GM23338 (cell line): ENCODE results near the gene C10orf90. TPM values are rescaled to one million over a fixed set of nuclear protein-coding genes. Genes with fewer than 3 reads are reported as not detected.

Experiments
- ATAC-seq: fragments of 200-7000 bp; cut with Tn5 transposase; 3 replicates; pipeline ENCODE4 v1.9.1; 2020
- DNase-seq: peaks from one replicate; pipeline ENCODE4 v3.0.0-alpha.2; 2015; ENCODE audit warnings: low spot score
- H2AFZ ChIP-seq: fragments of 200-600 bp; sonication (generic); 2 replicates; pipeline ENCODE4 v1.8.0; 2016; ENCODE audit warnings: antibody characterized with exemption, mild to moderate bottlenecking, moderate library complexity
- H3F3A ChIP-seq: fragments of 200-600 bp; sonication (generic); replicated peaks from 2 replicates; pipeline ENCODE4 v1.8.0; 2017; ENCODE audit warnings: antibody characterized with exemption, mixed run types, low read depth
- H3K27ac ChIP-seq: fragments of 200-600 bp; sonication (generic); 2 replicates; pipeline ENCODE4 v1.6.1; 2016; ENCODE audit warnings: low read depth
- H3K27me3 ChIP-seq: fragments of 200-600 bp; sonication (generic); 2 replicates; pipeline ENCODE4 v1.8.0; 2016; ENCODE audit warnings: mild to moderate bottlenecking, mixed run types, moderate library complexity; ENCODE audit not compliant: insufficient read depth
- H3K36me3 ChIP-seq: fragments of 200-600 bp; sonication (generic); 2 replicates; pipeline ENCODE4 v1.8.0; 2016; ENCODE audit warnings: mild to moderate bottlenecking; ENCODE audit not compliant: insufficient read depth
- H3K4me1 ChIP-seq: fragments of 200-600 bp; sonication (generic); 2 replicates; pipeline ENCODE4 v1.8.0; 2016; ENCODE audit warnings: mild to moderate bottlenecking, moderate library complexity; ENCODE audit not compliant: insufficient read depth
- H3K4me2 ChIP-seq: fragments of 200-600 bp; sonication (generic); 2 replicates; pipeline ENCODE4 v1.7.1; 2017; ENCODE audit warnings: mixed run types
- H3K4me3 ChIP-seq: fragments of 200-600 bp; sonication (generic); 2 replicates; pipeline ENCODE4 v1.6.1; 2016; ENCODE audit warnings: mixed run types
- H3K79me2 ChIP-seq: fragments of 200-600 bp; sonication (generic); replicated peaks from 2 replicates; pipeline ENCODE4 v1.8.0; 2017; ENCODE audit warnings: mild to moderate bottlenecking; ENCODE audit not compliant: insufficient read depth
- H3K9me2 ChIP-seq: fragments of 200-600 bp; sonication (generic); 2 replicates; pipeline ENCODE4 v1.8.0; 2017; ENCODE audit not compliant: insufficient read depth
- H4K20me1 ChIP-seq: fragments of 200-600 bp; sonication (generic); replicated peaks from 2 replicates; pipeline ENCODE4 v1.8.0; 2017; ENCODE audit warnings: mild to moderate bottlenecking; ENCODE audit not compliant: insufficient read depth
- H3K27ac Mint-ChIP-seq: 2 replicates; pipeline ENCODE4 v1.8.0; 2020; ENCODE audit warnings: inconsistent platforms, mild to moderate bottlenecking, moderate library complexity, mixed read lengths
- H3K27me3 Mint-ChIP-seq: 3 replicates; pipeline ENCODE4 v1.8.0; 2022; ENCODE audit warnings: low read depth, mild to moderate bottlenecking, moderate library complexity, mixed read lengths, inconsistent platforms; ENCODE audit not compliant: insufficient read depth, poor library complexity
- H3K36me3 Mint-ChIP-seq: 3 replicates; pipeline ENCODE4 v1.8.0; 2021; ENCODE audit warnings: low read depth, mild to moderate bottlenecking, inconsistent platforms, moderate library complexity, mixed read lengths
- H3K4me1 Mint-ChIP-seq: 3 replicates; pipeline ENCODE4 v1.8.0; 2020; ENCODE audit warnings: mild to moderate bottlenecking, inconsistent platforms, mixed read lengths
- H3K4me3 Mint-ChIP-seq: 3 replicates; pipeline ENCODE4 v1.8.0; 2021; ENCODE audit warnings: moderate library complexity, mild to moderate bottlenecking, inconsistent platforms, mixed read lengths
- H3K9me3 Mint-ChIP-seq: 3 replicates; pipeline ENCODE4 v1.8.0; 2020; ENCODE audit warnings: moderate library complexity, mild to moderate bottlenecking, inconsistent platforms, mixed read lengths
- EZH2phosphoT487 ChIP-seq: fragments of 200-600 bp; sonication (generic); IDR thresholded peaks from one replicate; pipeline ENCODE4 v1.8.1; 2018; ENCODE audit warnings: antibody characterized with exemption; ENCODE audit not compliant: unreplicated experiment
- POLR2AphosphoS5 ChIP-seq: IDR thresholded peaks from 2 replicates; pipeline ENCODE4 v1.6.1; 2016; ENCODE audit warnings: antibody characterized with exemption, low read depth
- STAT1 ChIP-seq: IDR thresholded peaks from one replicate; pipeline ENCODE4 v1.6.1; 2016; ENCODE audit warnings: antibody characterized with exemption; ENCODE audit not compliant: unreplicated experiment
- ZNF331 ChIP-seq: fragments of 250-450 bp; sonication (Bioruptor Pico); IDR thresholded peaks from 2 replicates; pipeline ENCODE4 v1.5.0; 2020; ENCODE audit warnings: low read depth, mild to moderate bottlenecking, moderate library complexity
- polyA plus RNA-seq: library from polyadenylated mRNA; unstranded; fragments of >200 nt; fragmentation: Nextera tagmentation; extraction: Ambion mirVana; gene quantifications from 2 replicates; pipeline ENCODE4 v1.2.1, GENCODE V29; 2016
- total RNA-seq: library from RNA; depleted of rRNA; stranded (reverse); fragments of >200 nt; shearing (Covaris generic); gene quantifications from 2 replicates; pipeline ENCODE4 v1.2.3, GENCODE V29; 2014
- TF ChIP-seq, protein P1 (sequence below), 2 experiments: fragments of 200-600 bp in 1 of 2; sonication (generic) in 1 of 2; conservative IDR thresholded peaks; 2 replicates each; pipeline versions ENCODE4 v1.5.1 to v1.6.1; 2016 to 2017; ENCODE audit warnings: antibody characterized with exemption in 2 of 2, low read depth in 2 of 2, mild to moderate bottlenecking in 2 of 2, moderate library complexity in 1 of 2
- TF ChIP-seq, protein P2 (sequence below): fragments of 250-450 bp; sonication (Bioruptor Pico); IDR thresholded peaks from 2 replicates; pipeline ENCODE4 v1.5.0; 2020; ENCODE audit warnings: mild to moderate bottlenecking, moderate library complexity

C10orf90 gene
- total and polyA plus RNA-seq, 2 experiments from 2014 or later = 0.76 to 0.97 TPM

DNA sequence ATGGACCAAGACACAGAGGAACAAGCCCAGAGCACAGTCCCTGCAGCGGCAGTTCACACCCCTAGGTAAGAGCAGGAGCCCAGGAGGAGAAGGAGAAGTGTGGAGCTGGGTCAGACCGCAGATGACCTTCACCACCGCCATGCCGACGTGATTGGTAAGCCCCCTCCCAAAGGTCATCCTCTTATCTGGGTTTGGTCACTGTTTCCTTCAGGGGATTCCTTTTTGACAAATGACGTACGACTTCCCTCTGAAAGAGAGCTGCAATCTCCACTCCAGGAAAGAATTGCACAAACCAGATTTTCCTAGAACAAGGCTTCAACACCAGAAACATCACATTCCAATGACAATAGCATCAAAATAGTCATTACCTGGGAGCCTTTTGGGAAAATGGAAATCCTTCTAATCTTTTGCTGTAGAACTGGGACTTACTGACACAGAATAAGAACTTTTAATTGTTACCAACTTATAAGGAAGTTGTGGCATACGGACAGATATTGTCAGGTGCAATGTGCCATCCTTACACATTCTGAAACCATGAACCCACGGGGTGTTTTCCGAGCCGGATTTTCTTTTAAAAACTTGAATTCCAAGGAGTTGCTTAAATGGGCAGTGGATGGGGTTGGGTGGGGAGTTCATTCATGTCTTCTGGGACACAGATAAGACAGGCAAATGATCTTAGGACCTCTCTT is 261.4 kb downstream of the C10orf90 start:
- H4K20me1 ChIP-seq = no peaks in the 10 kb centered on the region
- Mint-ChIP-seq H3K4me1 (peaks cover 5% of the 10 kb centered on the region), H3K4me3 (no peak overlapping the region), H3K36me3 (no peaks in the 10 kb centered on the region), H3K27me3 (peaks cover 6% of the 10 kb centered on the region), H3K9me3 (no peaks in the 10 kb centered on the region), H3K27ac (no peak overlapping the region)
- no peaks in the 10 kb centered on the region for H3K79me2 ChIP-seq
- H3K27me3 ChIP-seq = no peaks in the 10 kb centered on the region
- DNase-seq = no peak
- H2AFZ ChIP-seq = no peak overlapping the region
- ATAC-seq = no peak
- TF ChIP-seq POLR2AphosphoS5 = no peak
- TF ChIP-seq EZH2phosphoT487 = no peak
- TF ChIP-seq STAT1 = no peak
- no peak for TF ChIP-seq ZNF331 (CRISPR knock-in tag)
- TF ChIP-seq, protein P1, sequence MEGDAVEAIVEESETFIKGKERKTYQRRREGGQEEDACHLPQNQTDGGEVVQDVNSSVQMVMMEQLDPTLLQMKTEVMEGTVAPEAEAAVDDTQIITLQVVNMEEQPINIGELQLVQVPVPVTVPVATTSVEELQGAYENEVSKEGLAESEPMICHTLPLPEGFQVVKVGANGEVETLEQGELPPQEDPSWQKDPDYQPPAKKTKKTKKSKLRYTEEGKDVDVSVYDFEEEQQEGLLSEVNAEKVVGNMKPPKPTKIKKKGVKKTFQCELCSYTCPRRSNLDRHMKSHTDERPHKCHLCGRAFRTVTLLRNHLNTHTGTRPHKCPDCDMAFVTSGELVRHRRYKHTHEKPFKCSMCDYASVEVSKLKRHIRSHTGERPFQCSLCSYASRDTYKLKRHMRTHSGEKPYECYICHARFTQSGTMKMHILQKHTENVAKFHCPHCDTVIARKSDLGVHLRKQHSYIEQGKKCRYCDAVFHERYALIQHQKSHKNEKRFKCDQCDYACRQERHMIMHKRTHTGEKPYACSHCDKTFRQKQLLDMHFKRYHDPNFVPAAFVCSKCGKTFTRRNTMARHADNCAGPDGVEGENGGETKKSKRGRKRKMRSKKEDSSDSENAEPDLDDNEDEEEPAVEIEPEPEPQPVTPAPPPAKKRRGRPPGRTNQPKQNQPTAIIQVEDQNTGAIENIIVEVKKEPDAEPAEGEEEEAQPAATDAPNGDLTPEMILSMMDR (conservative IDR thresholded peaks at IDR 0.05; ENCODE audit: low read depth in 2 of 2) = no peak
- TF ChIP-seq, protein P2, sequence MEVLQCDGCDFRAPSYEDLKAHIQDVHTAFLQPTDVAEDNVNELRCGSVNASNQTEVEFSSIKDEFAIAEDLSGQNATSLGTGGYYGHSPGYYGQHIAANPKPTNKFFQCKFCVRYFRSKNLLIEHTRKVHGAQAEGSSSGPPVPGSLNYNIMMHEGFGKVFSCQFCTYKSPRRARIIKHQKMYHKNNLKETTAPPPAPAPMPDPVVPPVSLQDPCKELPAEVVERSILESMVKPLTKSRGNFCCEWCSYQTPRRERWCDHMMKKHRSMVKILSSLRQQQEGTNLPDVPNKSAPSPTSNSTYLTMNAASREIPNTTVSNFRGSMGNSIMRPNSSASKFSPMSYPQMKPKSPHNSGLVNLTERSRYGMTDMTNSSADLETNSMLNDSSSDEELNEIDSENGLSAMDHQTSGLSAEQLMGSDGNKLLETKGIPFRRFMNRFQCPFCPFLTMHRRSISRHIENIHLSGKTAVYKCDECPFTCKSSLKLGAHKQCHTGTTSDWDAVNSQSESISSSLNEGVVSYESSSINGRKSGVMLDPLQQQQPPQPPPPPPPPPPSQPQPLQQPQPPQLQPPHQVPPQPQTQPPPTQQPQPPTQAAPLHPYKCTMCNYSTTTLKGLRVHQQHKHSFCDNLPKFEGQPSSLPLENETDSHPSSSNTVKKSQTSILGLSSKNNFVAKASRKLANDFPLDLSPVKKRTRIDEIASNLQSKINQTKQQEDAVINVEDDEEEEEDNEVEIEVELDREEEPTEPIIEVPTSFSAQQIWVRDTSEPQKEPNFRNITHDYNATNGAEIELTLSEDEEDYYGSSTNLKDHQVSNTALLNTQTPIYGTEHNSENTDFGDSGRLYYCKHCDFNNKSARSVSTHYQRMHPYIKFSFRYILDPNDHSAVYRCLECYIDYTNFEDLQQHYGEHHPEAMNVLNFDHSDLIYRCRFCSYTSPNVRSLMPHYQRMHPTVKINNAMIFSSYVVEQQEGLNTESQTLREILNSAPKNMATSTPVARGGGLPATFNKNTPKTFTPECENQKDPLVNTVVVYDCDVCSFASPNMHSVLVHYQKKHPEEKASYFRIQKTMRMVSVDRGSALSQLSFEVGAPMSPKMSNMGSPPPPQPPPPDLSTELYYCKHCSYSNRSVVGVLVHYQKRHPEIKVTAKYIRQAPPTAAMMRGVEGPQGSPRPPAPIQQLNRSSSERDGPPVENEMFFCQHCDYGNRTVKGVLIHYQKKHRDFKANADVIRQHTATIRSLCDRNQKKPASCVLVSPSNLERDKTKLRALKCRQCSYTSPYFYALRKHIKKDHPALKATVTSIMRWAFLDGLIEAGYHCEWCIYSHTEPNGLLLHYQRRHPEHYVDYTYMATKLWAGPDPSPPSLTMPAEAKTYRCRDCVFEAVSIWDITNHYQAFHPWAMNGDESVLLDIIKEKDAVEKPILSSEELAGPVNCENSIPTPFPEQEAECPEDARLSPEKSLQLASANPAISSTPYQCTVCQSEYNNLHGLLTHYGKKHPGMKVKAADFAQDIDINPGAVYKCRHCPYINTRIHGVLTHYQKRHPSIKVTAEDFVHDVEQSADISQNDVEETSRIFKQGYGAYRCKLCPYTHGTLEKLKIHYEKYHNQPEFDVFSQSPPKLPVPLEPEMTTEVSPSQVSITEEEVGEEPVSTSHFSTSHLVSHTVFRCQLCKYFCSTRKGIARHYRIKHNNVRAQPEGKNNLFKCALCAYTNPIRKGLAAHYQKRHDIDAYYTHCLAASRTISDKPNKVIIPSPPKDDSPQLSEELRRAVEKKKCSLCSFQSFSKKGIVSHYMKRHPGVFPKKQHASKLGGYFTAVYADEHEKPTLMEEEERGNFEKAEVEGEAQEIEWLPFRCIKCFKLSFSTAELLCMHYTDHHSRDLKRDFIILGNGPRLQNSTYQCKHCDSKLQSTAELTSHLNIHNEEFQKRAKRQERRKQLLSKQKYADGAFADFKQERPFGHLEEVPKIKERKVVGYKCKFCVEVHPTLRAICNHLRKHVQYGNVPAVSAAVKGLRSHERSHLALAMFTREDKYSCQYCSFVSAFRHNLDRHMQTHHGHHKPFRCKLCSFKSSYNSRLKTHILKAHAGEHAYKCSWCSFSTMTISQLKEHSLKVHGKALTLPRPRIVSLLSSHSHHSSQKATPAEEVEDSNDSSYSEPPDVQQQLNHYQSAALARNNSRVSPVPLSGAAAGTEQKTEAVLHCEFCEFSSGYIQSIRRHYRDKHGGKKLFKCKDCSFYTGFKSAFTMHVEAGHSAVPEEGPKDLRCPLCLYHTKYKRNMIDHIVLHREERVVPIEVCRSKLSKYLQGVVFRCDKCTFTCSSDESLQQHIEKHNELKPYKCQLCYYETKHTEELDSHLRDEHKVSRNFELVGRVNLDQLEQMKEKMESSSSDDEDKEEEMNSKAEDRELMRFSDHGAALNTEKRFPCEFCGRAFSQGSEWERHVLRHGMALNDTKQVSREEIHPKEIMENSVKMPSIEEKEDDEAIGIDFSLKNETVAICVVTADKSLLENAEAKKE (CRISPR knock-in tag) = no peak
- H3F3A ChIP-seq = no peaks in the 10 kb centered on the region
- no peak overlapping the region for H3K4me2 ChIP-seq
- H3K4me3 ChIP-seq = no peak overlapping the region
- H3K4me1 ChIP-seq = no peaks in the 10 kb centered on the region
- no peak overlapping the region for H3K27ac ChIP-seq
- no peaks in the 10 kb centered on the region for H3K36me3 ChIP-seq
- H3K9me2 ChIP-seq = no peaks in the 10 kb centered on the region
